K562 (cell line): Measurements from ENCODE around the gene DTX3. TPM values are rescaled to one million over a fixed set of nuclear protein-coding genes. Genes with fewer than 3 reads are reported as not detected.
A peak's percentile ranks its signal among the peaks of the same experiment; 100 is the strongest.

Experiments used
- HNRNPUL1 ChIP-seq: fragments of 200-400 bp; formaldehyde crosslinking; IDR thresholded peaks from 2 replicates; pipeline ENCODE4 v1.6.1; 2017; ENCODE audit warnings: low read length
- MIER1 ChIP-seq: fragments of 450-650 bp; IDR thresholded peaks from 2 replicates; pipeline ENCODE4 v1.6.1; 2016; ENCODE audit warnings: antibody characterized with exemption, mild to moderate bottlenecking, low read depth
- SIX5 ChIP-seq, 2 experiments: IDR thresholded peaks; 2 replicates each; pipeline ENCODE4 v1.6.1; 2011; ENCODE audit warnings: low read length in 2 of 2, borderline replicate concordance in 1 of 2, low read depth in 1 of 2, mild to moderate bottlenecking in 1 of 2, moderate library complexity in 1 of 2; ENCODE audit not compliant: insufficient read depth in 1 of 2
- STAT5A ChIP-seq: IDR thresholded peaks from 2 replicates; pipeline ENCODE4 v1.6.1; 2012; ENCODE audit warnings: low read length, inconsistent platforms, borderline replicate concordance
- TAF7 ChIP-seq: fragments of 450-650 bp; IDR thresholded peaks from 2 replicates; pipeline ENCODE4 v1.6.1; 2016; ENCODE audit warnings: missing genetic modification characterization, missing compliant biosample characterization
- ZBTB1 ChIP-seq: sonication (generic); formaldehyde crosslinking; IDR thresholded peaks from 2 replicates; pipeline ENCODE4 v1.8.1; 2023; ENCODE audit warnings: missing genetic modification reagents, low read depth, mild to moderate bottlenecking, borderline replicate concordance
- ZBTB7A ChIP-seq: IDR thresholded peaks from 2 replicates; pipeline ENCODE4 v1.6.1; 2011; ENCODE audit warnings: low read depth, mild to moderate bottlenecking, low read length, moderate library complexity, borderline replicate concordance; ENCODE audit not compliant: control insufficient read depth
- ZNF239 ChIP-seq: fragments of 250-450 bp; sonication (Bioruptor Pico); IDR thresholded peaks from 2 replicates; pipeline ENCODE4 v1.4.0; 2020; ENCODE audit warnings: mild to moderate bottlenecking
- ZNF644 ChIP-seq: fragments of 200-800 bp; sonication (Bioruptor generic); IDR thresholded peaks from 2 replicates; pipeline ENCODE4 v1.6.1; 2016; ENCODE audit warnings: low read depth, missing genetic modification characterization, missing compliant biosample characterization
- polyA plus RNA-seq, 8 experiments: library from polyadenylated mRNA; depleted of rRNA in 4 of 8; stranded (reverse) in 5 of 8; unstranded in 3 of 8; fragments of >200 nt; fragmentation: Nextera tagmentation in 2 of 8; fragmentation: Illumina TruSeq in 1 of 8; extraction: Ambion mirVana in 2 of 8; extraction: Trizol in 1 of 8; gene quantifications; 2 replicates each; pipeline versions ENCODE4 v1.2.1 to v1.2.3, GENCODE V29; 2011 to 2014; ENCODE audit warnings: inconsistent platforms in 1 of 8, missing spikeins in 1 of 8
- total RNA-seq, 7 experiments: library from RNA; depleted of rRNA in 6 of 7; stranded (reverse); fragments of >200 nt in 6 of 7; fragmentation: Illumina TruSeq in 2 of 7; extraction: Trizol in 2 of 7; gene quantifications; 2 replicates each; pipeline versions ENCODE4 v1.2.1 to v1.2.3, GENCODE V29; 2011 to 2021; ENCODE audit warnings: low replicate concordance in 1 of 7
- TF ChIP-seq, protein P1 (sequence below): fragments of 250-450 bp; sonication (Bioruptor Pico); IDR thresholded peaks from 2 replicates; pipeline ENCODE4 v1.4.0; 2020; ENCODE audit warnings: mild to moderate bottlenecking, moderate library complexity
- TF ChIP-seq, protein P2 (sequence below): fragments of 450-650 bp; IDR thresholded peaks from 2 replicates; pipeline ENCODE4 v1.6.1; 2017; ENCODE audit warnings: antibody characterized with exemption, mild to moderate bottlenecking
- TF ChIP-seq, protein P3 (sequence below): fragments of 450-650 bp; IDR thresholded peaks from 2 replicates; pipeline ENCODE4 v1.6.1; 2016; ENCODE audit warnings: low read depth, mild to moderate bottlenecking, moderate library complexity
- TF ChIP-seq, protein P4 (sequence below): fragments of 200-800 bp; sonication (Bioruptor generic); IDR thresholded peaks from 2 replicates; pipeline ENCODE4 v1.6.1; 2017; ENCODE audit warnings: missing genetic modification characterization, missing compliant biosample characterization
- TF ChIP-seq, protein P5 (sequence below): IDR thresholded peaks from 2 replicates; pipeline ENCODE4 v1.6.1; 2011; ENCODE audit not compliant: insufficient read length; ENCODE audit errors: extremely low read depth

Gene DTX3
- total and polyA plus RNA-seq, 9 of the 15 experiments (the other 6 are each of a cell fraction or from before 2014, with no cell fraction given): 0.03 to 0.09 (median 0.06) TPM; not detected in 6

DNA sequence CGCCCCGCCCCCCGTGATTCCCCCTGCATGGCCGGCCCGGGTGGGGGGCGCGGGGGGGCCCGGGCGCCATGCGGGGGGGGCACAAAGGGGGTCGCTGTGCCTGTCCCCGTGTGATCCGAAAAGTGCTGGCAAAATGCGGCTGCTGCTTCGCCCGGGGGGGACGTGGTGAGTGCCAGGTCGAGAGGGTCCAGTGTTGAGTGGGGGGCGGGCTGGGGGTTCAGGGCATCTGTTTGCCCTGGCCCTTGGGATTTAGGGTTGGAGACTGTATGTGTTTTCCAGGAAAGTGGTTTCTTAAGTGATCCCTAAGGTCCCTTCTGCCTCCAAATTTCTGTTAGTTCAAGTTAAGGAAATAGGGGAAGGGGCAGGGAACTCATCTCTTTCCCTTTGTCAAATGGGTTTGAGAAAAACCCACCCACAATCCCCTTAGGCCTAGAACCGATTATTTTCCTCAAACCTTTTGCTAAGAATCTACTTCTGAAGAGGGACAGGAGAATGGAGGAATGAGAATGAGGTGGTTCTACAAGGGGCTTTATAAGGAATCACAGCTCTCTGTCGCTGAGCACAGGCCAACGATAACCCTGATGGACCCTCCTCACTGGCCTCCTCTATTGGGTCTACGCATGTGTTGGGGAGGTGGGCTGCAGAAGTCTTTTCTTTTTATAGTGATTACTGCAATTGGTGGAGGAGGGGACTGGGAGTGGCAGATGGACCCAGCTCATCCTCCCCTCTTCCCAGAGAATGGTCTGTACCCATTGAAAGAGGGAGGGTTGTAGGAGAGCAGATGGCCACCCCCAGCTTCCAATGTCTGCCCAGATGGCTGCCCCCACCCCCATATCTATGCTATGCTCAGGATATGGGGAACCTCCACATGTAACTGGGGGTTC lies 7.4 kb downstream of the DTX3 start (continued):
- TF ChIP-seq ZBTB7A (0 out of 2 replicates have a peak, but pooled peaks have one; percentile 8), ZNF644 (tag) (no peak), STAT5A (no peak), MIER1 (no peak), TAF7 (tag) (no peak), SIX5 (IDR thresholded peaks at IDR 0.05; ENCODE audit: borderline replicate concordance in 1 of 2, insufficient read depth in 1 of 2, low read depth in 1 of 2, low read length in 2 of 2) (no peak), ZBTB1 (CRISPR knock-in tag) (no peak), HNRNPUL1 (no peak), ZNF239 (CRISPR knock-in tag) (no peak)
- TF ChIP-seq, protein P1, sequence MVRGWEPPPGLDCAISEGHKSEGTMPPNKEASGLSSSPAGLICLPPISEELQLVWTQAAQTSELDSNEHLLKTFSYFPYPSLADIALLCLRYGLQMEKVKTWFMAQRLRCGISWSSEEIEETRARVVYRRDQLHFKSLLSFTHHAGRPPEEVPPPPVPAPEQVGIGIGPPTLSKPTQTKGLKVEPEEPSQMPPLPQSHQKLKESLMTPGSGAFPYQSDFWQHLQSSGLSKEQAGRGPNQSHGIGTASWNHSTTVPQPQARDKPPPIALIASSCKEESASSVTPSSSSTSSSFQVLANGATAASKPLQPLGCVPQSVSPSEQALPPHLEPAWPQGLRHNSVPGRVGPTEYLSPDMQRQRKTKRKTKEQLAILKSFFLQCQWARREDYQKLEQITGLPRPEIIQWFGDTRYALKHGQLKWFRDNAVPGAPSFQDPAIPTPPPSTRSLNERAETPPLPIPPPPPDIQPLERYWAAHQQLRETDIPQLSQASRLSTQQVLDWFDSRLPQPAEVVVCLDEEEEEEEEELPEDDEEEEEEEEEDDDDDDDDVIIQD: no peak
- TF ChIP-seq, protein P2, sequence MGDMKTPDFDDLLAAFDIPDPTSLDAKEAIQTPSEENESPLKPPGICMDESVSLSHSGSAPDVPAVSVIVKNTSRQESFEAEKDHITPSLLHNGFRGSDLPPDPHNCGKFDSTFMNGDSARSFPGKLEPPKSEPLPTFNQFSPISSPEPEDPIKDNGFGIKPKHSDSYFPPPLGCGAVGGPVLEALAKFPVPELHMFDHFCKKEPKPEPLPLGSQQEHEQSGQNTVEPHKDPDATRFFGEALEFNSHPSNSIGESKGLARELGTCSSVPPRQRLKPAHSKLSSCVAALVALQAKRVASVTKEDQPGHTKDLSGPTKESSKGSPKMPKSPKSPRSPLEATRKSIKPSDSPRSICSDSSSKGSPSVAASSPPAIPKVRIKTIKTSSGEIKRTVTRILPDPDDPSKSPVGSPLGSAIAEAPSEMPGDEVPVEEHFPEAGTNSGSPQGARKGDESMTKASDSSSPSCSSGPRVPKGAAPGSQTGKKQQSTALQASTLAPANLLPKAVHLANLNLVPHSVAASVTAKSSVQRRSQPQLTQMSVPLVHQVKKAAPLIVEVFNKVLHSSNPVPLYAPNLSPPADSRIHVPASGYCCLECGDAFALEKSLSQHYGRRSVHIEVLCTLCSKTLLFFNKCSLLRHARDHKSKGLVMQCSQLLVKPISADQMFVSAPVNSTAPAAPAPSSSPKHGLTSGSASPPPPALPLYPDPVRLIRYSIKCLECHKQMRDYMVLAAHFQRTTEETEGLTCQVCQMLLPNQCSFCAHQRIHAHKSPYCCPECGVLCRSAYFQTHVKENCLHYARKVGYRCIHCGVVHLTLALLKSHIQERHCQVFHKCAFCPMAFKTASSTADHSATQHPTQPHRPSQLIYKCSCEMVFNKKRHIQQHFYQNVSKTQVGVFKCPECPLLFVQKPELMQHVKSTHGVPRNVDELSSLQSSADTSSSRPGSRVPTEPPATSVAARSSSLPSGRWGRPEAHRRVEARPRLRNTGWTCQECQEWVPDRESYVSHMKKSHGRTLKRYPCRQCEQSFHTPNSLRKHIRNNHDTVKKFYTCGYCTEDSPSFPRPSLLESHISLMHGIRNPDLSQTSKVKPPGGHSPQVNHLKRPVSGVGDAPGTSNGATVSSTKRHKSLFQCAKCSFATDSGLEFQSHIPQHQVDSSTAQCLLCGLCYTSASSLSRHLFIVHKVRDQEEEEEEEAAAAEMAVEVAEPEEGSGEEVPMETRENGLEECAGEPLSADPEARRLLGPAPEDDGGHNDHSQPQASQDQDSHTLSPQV: no peak
- TF ChIP-seq, protein P3, sequence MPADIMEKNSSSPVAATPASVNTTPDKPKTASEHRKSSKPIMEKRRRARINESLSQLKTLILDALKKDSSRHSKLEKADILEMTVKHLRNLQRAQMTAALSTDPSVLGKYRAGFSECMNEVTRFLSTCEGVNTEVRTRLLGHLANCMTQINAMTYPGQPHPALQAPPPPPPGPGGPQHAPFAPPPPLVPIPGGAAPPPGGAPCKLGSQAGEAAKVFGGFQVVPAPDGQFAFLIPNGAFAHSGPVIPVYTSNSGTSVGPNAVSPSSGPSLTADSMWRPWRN: no peak
- TF ChIP-seq, protein P4, sequence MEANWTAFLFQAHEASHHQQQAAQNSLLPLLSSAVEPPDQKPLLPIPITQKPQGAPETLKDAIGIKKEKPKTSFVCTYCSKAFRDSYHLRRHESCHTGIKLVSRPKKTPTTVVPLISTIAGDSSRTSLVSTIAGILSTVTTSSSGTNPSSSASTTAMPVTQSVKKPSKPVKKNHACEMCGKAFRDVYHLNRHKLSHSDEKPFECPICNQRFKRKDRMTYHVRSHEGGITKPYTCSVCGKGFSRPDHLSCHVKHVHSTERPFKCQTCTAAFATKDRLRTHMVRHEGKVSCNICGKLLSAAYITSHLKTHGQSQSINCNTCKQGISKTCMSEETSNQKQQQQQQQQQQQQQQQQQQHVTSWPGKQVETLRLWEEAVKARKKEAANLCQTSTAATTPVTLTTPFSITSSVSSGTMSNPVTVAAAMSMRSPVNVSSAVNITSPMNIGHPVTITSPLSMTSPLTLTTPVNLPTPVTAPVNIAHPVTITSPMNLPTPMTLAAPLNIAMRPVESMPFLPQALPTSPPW (CRISPR knock-in tag): peak; percentile 12
- TF ChIP-seq, protein P5, sequence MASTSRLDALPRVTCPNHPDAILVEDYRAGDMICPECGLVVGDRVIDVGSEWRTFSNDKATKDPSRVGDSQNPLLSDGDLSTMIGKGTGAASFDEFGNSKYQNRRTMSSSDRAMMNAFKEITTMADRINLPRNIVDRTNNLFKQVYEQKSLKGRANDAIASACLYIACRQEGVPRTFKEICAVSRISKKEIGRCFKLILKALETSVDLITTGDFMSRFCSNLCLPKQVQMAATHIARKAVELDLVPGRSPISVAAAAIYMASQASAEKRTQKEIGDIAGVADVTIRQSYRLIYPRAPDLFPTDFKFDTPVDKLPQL: no peak
